SK-N-SH (cell line): ENCODE results near the gene PARN. TPM values are rescaled to one million over a fixed set of nuclear protein-coding genes. Genes with fewer than 3 reads are reported as not detected.

ENCODE experiments used
- CTCF ChIA-PET: fragments of 300-600, 350-600 bp; formaldehyde crosslinking; extraction: SDS; loops from one replicate; lab custom pipeline; 2021; lab: Yijun Ruan, JAX
- POLR2A ChIA-PET: fragments of 350-600 bp; sonication (Branson Sonifier 250); formaldehyde crosslinking; extraction: SDS; loops from one replicate; lab custom pipeline; 2020; ENCODE audit warnings: antibody characterized with exemption, inconsistent platforms; lab: Yijun Ruan, JAX
- DNase-seq: peaks from one replicate; pipeline ENCODE4 v3.0.0; 2012
- H2AFZ ChIP-seq: fragments of 200-600 bp; sonication (generic); 2 replicates; pipeline ENCODE4 v1.8.1; 2016; ENCODE audit warnings: antibody characterized with exemption, mild to moderate bottlenecking, low read depth
- H3F3A ChIP-seq: fragments of 200-600 bp; sonication (generic); replicated peaks from 2 replicates; pipeline ENCODE3; 2016; ENCODE audit warnings: antibody characterized with exemption, mild to moderate bottlenecking; ENCODE audit not compliant: insufficient read depth
- H3K27ac ChIP-seq, 2 experiments: fragments of 200-500 bp in 1 of 2; fragments of 200-600 bp in 1 of 2; sonication (Bioruptor generic) in 1 of 2; sonication (generic), shearing (Covaris generic) in 1 of 2; 2 replicates each; pipeline versions ENCODE4 v1.5.1 to v1.6.1; 2014 to 2016; ENCODE audit warnings: low read depth in 2 of 2, inconsistent platforms in 1 of 2, low read length in 1 of 2, mild to moderate bottlenecking in 1 of 2, mixed read lengths in 1 of 2
- H3K27me3 ChIP-seq: fragments of 200-600 bp; sonication (generic), shearing (Covaris generic); 2 replicates; pipeline ENCODE4 v1.6.1; 2016; ENCODE audit warnings: mixed run types; ENCODE audit not compliant: insufficient read depth
- H3K36me3 ChIP-seq, 2 experiments: fragments of 200-500 bp in 1 of 2; fragments of 200-600 bp in 1 of 2; sonication (Bioruptor generic) in 1 of 2; sonication (generic) in 1 of 2; replicated peaks in 1 of 2; 2 replicates each; pipeline versions ENCODE3 to v1.5.1; 2014 to 2016; ENCODE audit warnings: low read length in 1 of 2, mild to moderate bottlenecking in 1 of 2; ENCODE audit not compliant: insufficient read depth in 2 of 2, control insufficient read depth in 1 of 2
- H3K4me1 ChIP-seq, 2 experiments: fragments of 200-500 bp in 1 of 2; fragments of 200-600 bp in 1 of 2; sonication (Bioruptor generic) in 1 of 2; sonication (generic), shearing (Covaris generic) in 1 of 2; 2 replicates each; pipeline versions ENCODE4 v1.5.1 to v1.6.1; 2014 to 2016; ENCODE audit warnings: low read depth in 1 of 2, low read length in 1 of 2, mixed run types in 1 of 2; ENCODE audit not compliant: insufficient read depth in 2 of 2, control insufficient read depth in 1 of 2
- H3K4me2 ChIP-seq: fragments of 200-600 bp; sonication (generic), shearing (Covaris generic); 2 replicates; pipeline ENCODE4 v1.6.1; 2017; ENCODE audit warnings: mixed run types
- H3K4me3 ChIP-seq, 2 experiments: fragments of 200-500 bp in 1 of 2; fragments of 200-600 bp in 1 of 2; sonication (Bioruptor generic) in 1 of 2; sonication (generic), shearing (Covaris generic) in 1 of 2; 2 replicates each; pipeline versions ENCODE4 v1.5.1 to v1.8.1; 2014 to 2016; ENCODE audit warnings: low read depth in 2 of 2, inconsistent platforms in 1 of 2, low read length in 1 of 2, mild to moderate bottlenecking in 1 of 2, mixed read lengths in 1 of 2, moderate library complexity in 1 of 2
- H3K79me2 ChIP-seq: fragments of 200-600 bp; sonication (generic); 2 replicates; pipeline ENCODE4 v1.8.1; 2017; ENCODE audit warnings: mild to moderate bottlenecking; ENCODE audit not compliant: insufficient read depth
- H3K9ac ChIP-seq: fragments of 200-600 bp; sonication (generic); 2 replicates; pipeline ENCODE4 v1.6.1; 2017; ENCODE audit warnings: mixed run types
- H3K9me2 ChIP-seq: fragments of 200-600 bp; sonication (generic); 2 replicates; pipeline ENCODE4 v1.6.1; 2017; ENCODE audit warnings: mixed run types
- H3K9me3 ChIP-seq: fragments of 200-600 bp; sonication (generic); 2 replicates; pipeline ENCODE4 v1.6.1; 2017; ENCODE audit warnings: mixed run types, mild to moderate bottlenecking, moderate library complexity
- H4K20me1 ChIP-seq: fragments of 200-600 bp; sonication (generic); 2 replicates; pipeline ENCODE4 v1.6.1; 2017; ENCODE audit warnings: mild to moderate bottlenecking, mixed run types; ENCODE audit not compliant: insufficient read depth
- EZH2phosphoT487 ChIP-seq: fragments of 200-600 bp; sonication (generic); IDR thresholded peaks from 2 replicates; pipeline ENCODE4 v1.6.1; 2017; ENCODE audit warnings: low read depth, mixed run types, mild to moderate bottlenecking, antibody characterized with exemption, moderate library complexity, borderline replicate concordance
- FOSL2 ChIP-seq: IDR thresholded peaks from 2 replicates; pipeline ENCODE4 v1.4.0; 2012; ENCODE audit warnings: low read depth, mild to moderate bottlenecking, moderate library complexity, borderline replicate concordance
- FOXJ3 ChIP-seq: sonication (generic); formaldehyde crosslinking; IDR thresholded peaks from 2 replicates; pipeline ENCODE4 v1.5.1; 2020; ENCODE audit warnings: mild to moderate bottlenecking, missing genetic modification reagents
- GATA2 ChIP-seq: sonication (generic); formaldehyde crosslinking; IDR thresholded peaks from 2 replicates; pipeline ENCODE4 v1.5.0; 2020; ENCODE audit warnings: mild to moderate bottlenecking, missing genetic modification reagents
- MEF2A ChIP-seq: IDR thresholded peaks from 2 replicates; pipeline ENCODE4 v1.4.0; 2012; ENCODE audit warnings: low read depth, borderline replicate concordance
- NFIC ChIP-seq: IDR thresholded peaks from 2 replicates; pipeline ENCODE4 v1.4.0; 2012; ENCODE audit warnings: borderline replicate concordance
- POLR2AphosphoS5 ChIP-seq: IDR thresholded peaks from 2 replicates; pipeline ENCODE4 v1.6.1; 2012; ENCODE audit warnings: low read depth, low read length
- RCOR1 ChIP-seq: fragments of 150-350 bp; IDR thresholded peaks from 2 replicates; pipeline ENCODE4 v1.6.1; 2017; ENCODE audit warnings: antibody characterized with exemption, low read length
- REST ChIP-seq: IDR thresholded peaks from 2 replicates; pipeline ENCODE4 v1.6.1; 2012; ENCODE audit warnings: mild to moderate bottlenecking, low read depth, low read length, moderate library complexity
- RXRA ChIP-seq: IDR thresholded peaks from 2 replicates; pipeline ENCODE4 v1.4.0; 2012; ENCODE audit warnings: low read depth, mild to moderate bottlenecking, borderline replicate concordance
- SMC3 ChIP-seq: IDR thresholded peaks from 2 replicates; pipeline ENCODE4 v1.6.1; 2012; ENCODE audit warnings: low read depth, low read length, improper control_type of control experiment
- TAF1 ChIP-seq: IDR thresholded peaks from 2 replicates; pipeline ENCODE4 v1.6.1; 2012; ENCODE audit warnings: low read depth, mild to moderate bottlenecking, low read length, moderate library complexity, borderline replicate concordance
- WGBS: methylation state at CpG from one replicate; pipeline ENCODE4 v1.1.6; 2017; ENCODE audit warnings: low lambda C conversion rate; 5-methylcytosine and 5-hydroxymethylcytosine counted together
- polyA plus RNA-seq, 3 experiments: library from polyadenylated mRNA; depleted of rRNA; stranded (reverse); fragments of >200 nt; gene quantifications; 2 replicates each; pipeline ENCODE4 v1.2.3, GENCODE V29; 2012
- TF ChIP-seq, protein P1 (sequence below): IDR thresholded peaks from 2 replicates; pipeline ENCODE4 v1.4.0; 2012; ENCODE audit warnings: low read depth

PARN gene
- polyA plus RNA-seq, 1 of the 3 experiments (the other 2 are of a cell fraction): 20.5 TPM

DNA sequence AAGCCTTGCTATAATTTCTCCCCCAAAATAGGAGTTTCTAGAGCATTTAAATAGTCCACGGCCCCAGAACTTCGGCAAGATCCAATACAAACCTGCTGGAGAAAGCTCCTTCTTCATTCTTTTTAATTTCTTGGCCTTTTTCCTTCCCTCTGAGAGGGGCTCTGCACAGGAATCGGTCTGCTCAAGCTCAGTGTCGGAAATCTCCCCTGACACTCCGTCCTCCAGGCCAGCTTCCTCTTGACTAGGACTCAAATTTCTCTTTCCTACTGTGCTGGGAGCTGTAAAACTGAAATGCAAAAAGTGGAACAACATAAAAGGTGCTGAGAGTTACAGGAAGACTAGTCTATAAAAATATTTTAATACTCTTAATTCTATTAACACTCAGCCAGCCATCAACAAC lies 183.3 kb downstream of the PARN start:
- no peak for TF ChIP-seq EZH2phosphoT487
- TF ChIP-seq REST: no peak
- no peak for TF ChIP-seq POLR2AphosphoS5
- no peak for TF ChIP-seq RXRA
- CTCF ChIA-PET: interaction anchor here (1.0 to 1.4 kb wide), 2 partner anchors 22 to 197 kb away, joined by 3 read pairs; no protein-coding TSS in a partner anchor
- Histone ChIP-seq H3K79me2 (no peaks in the 10 kb centered on the region), H3K4me3 (no peak overlapping the region), H3K4me1 (peaks cover 0 to 6% of the 10 kb centered on the region in 2 experiments; a peak in 2 of 4 replicates), H3K4me2 (no peak overlapping the region), H4K20me1 (no peaks in the 10 kb centered on the region), H3K27me3 (no peaks in the 10 kb centered on the region), H3K9me2 (no peaks in the 10 kb centered on the region), H2AFZ (no peak overlapping the region), H3F3A (no peaks in the 10 kb centered on the region), H3K36me3 (peaks cover 0 to 7% of the 10 kb centered on the region in 2 experiments), H3K9me3 (no peaks in the 10 kb centered on the region), H3K27ac (no peak overlapping the region), H3K9ac (no peak overlapping the region)
- 96% methylated on average over 5 of the region's 5 CpGs for WGBS
- no peak for DNase-seq
- POLR2A ChIA-PET: no interaction called here

- no peaks in the 10 kb centered on the region for H3K9me3 ChIP-seq
- H3K36me3 ChIP-seq: peaks cover 0 to 7% of the 10 kb centered on the region in 2 experiments
- H3K4me1 ChIP-seq: peaks cover 0 to 6% of the 10 kb centered on the region in 2 experiments; a peak in 2 of 4 replicates
- H3F3A ChIP-seq: no peaks in the 10 kb centered on the region
- no peak overlapping the region for H3K4me3 ChIP-seq
- H3K79me2 ChIP-seq: no peaks in the 10 kb centered on the region
- H3K27ac ChIP-seq: no peak overlapping the region
- H4K20me1 ChIP-seq: no peaks in the 10 kb centered on the region
- H3K4me2 ChIP-seq: no peak overlapping the region
- no peak overlapping the region for H2AFZ ChIP-seq
- POLR2A ChIA-PET: no interaction called here
- H3K9ac ChIP-seq: no peak overlapping the region
- CTCF ChIA-PET: interaction anchor here (1.0 kb wide), 1 partner anchor 22 kb away, joined by 3 read pairs; no protein-coding TSS in a partner anchor
- TF ChIP-seq MEF2A (no peak), FOXJ3 (CRISPR knock-in tag) (no peak), RCOR1 (no peak), TAF1 (no peak), REST (no peak), GATA2 (no peak), SMC3 (no peak), RXRA (no peak), NFIC (no peak), FOSL2 (no peak)
- TF ChIP-seq, protein P1, sequence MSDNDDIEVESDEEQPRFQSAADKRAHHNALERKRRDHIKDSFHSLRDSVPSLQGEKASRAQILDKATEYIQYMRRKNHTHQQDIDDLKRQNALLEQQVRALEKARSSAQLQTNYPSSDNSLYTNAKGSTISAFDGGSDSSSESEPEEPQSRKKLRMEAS: no peak
- TF ChIP-seq, all 33 proteins: peak for 0
- 94% methylated on average over 11 of the region's 12 CpGs for WGBS
- DNase-seq: no peak
- Histone ChIP-seq H3K27me3 (no peaks in the 10 kb centered on the region), H3K9me2 (no peaks in the 10 kb centered on the region)
Observed at GRCh38 chr16:14445937-14446715, 183.9 kb downstream of the PARN start.
